ENCODE data around the gene NUP62CL.

DNA sequence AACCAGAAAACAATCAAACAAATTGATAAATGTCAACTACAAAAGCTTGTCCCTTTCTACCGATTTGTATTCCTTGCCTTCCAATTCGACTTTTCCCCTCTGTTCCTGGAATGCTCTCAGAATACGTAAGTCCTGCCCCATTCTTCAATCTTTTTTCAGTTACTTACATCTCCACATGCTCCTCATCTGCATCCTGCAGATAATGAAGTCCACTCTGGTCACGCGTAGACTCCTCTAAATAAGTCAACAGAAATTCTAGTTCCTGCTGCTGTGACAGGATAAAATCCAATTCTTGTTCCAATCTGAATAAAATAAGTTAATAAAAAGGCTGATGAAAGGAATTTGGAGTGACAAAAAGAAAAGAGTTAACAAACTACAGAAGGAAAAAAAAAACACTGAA is 53.2 kb downstream of the NUP62CL start:
- TF ChIP-seq, protein P1, sequence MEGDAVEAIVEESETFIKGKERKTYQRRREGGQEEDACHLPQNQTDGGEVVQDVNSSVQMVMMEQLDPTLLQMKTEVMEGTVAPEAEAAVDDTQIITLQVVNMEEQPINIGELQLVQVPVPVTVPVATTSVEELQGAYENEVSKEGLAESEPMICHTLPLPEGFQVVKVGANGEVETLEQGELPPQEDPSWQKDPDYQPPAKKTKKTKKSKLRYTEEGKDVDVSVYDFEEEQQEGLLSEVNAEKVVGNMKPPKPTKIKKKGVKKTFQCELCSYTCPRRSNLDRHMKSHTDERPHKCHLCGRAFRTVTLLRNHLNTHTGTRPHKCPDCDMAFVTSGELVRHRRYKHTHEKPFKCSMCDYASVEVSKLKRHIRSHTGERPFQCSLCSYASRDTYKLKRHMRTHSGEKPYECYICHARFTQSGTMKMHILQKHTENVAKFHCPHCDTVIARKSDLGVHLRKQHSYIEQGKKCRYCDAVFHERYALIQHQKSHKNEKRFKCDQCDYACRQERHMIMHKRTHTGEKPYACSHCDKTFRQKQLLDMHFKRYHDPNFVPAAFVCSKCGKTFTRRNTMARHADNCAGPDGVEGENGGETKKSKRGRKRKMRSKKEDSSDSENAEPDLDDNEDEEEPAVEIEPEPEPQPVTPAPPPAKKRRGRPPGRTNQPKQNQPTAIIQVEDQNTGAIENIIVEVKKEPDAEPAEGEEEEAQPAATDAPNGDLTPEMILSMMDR (conservative IDR thresholded peaks at IDR 0.05; ENCODE audit: low read length), result no peak
- TF ChIP-seq EZH2phosphoT487 (IDR thresholded peaks at IDR 0.05; ENCODE audit: borderline replicate concordance), result no peak
